ENCODE measurements around the gene KLC1. TPM values are rescaled to one million over a fixed set of nuclear protein-coding genes. Genes with fewer than 3 reads are reported as not detected.
A peak's percentile ranks its signal among the peaks of the same experiment; 100 is the strongest.

Gene KLC1
- total RNA-seq, 1 donor from 2014 or later: 171 TPM

DNA sequence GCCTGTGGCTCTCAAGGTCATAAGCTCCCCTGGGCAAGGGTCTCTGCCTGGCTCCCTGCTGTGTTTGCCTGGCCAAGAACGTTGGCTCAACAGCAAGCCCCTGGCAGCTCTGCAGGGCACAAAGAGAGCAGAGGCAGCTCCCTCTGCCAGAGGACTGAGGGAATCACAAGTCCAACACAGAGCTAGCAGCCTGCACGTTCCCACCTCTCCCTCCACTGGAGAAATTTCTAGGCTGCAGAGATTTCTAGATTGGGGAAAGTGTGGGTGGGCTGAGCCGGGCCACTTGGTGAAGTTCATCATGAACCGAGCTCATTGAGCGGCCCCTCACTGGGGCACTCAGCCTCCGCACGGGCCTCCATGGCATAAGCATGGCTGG, 106.4 kb downstream of the KLC1 start:
- Histone ChIP-seq H3K9me3 (no peaks in the 10 kb centered on the region), H3K4me1 (peaks cover 17% of the 10 kb centered on the region), H3K27ac (peak overlapping the region; percentile 31), H3K36me3 (peaks cover 95% of the 10 kb centered on the region), H3K4me3 (no peak overlapping the region), H3K27me3 (ENCODE audit: low read depth) (no peaks in the 10 kb centered on the region)
- ATAC-seq (no peak), DNase-seq (no peak)
- TF ChIP-seq, protein P1, sequence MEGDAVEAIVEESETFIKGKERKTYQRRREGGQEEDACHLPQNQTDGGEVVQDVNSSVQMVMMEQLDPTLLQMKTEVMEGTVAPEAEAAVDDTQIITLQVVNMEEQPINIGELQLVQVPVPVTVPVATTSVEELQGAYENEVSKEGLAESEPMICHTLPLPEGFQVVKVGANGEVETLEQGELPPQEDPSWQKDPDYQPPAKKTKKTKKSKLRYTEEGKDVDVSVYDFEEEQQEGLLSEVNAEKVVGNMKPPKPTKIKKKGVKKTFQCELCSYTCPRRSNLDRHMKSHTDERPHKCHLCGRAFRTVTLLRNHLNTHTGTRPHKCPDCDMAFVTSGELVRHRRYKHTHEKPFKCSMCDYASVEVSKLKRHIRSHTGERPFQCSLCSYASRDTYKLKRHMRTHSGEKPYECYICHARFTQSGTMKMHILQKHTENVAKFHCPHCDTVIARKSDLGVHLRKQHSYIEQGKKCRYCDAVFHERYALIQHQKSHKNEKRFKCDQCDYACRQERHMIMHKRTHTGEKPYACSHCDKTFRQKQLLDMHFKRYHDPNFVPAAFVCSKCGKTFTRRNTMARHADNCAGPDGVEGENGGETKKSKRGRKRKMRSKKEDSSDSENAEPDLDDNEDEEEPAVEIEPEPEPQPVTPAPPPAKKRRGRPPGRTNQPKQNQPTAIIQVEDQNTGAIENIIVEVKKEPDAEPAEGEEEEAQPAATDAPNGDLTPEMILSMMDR (IDR thresholded peaks at IDR 0.05): no peak
- intact Hi-C loops (cut with DNase I): no loop called here

DNA sequence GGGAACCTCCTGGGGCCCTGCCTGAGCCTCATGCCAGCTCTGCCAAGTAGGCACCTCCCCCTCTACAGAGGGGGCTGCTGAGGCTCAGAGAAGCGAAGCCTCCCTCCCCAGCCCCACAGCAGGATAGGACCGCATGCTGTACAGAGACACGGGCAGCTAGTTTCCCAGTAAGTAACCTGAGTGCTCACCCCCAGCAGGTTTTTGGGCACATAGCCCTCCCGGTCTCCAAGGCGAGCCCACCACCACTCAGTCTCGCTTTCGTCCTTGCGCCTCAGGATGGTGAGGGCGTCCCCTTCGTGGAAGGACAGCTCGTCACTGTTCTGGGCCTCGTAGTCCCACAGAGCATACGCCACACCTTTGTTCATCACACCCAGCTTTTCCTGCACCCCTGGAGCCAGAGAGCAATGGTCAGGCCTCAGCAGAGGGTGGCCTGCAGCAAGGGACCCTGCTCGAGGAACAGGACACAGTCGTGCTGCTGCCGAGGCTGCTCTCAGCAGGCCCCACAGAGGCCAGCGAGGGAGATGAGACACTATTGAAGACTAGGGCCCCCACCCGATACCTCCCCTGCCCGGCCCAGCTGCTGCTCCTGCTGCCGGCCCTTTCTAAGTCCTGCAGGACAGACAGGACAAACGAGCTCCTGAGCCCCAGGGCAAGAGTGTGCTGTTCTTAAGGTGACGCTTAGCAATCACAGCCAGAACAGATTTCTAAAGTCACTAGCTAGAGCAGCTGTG, 107.0 kb downstream of the KLC1 start:
- H3K36me3 ChIP-seq: peaks cover 95% of the 10 kb centered on the region
- ATAC-seq: no peak

DNA sequence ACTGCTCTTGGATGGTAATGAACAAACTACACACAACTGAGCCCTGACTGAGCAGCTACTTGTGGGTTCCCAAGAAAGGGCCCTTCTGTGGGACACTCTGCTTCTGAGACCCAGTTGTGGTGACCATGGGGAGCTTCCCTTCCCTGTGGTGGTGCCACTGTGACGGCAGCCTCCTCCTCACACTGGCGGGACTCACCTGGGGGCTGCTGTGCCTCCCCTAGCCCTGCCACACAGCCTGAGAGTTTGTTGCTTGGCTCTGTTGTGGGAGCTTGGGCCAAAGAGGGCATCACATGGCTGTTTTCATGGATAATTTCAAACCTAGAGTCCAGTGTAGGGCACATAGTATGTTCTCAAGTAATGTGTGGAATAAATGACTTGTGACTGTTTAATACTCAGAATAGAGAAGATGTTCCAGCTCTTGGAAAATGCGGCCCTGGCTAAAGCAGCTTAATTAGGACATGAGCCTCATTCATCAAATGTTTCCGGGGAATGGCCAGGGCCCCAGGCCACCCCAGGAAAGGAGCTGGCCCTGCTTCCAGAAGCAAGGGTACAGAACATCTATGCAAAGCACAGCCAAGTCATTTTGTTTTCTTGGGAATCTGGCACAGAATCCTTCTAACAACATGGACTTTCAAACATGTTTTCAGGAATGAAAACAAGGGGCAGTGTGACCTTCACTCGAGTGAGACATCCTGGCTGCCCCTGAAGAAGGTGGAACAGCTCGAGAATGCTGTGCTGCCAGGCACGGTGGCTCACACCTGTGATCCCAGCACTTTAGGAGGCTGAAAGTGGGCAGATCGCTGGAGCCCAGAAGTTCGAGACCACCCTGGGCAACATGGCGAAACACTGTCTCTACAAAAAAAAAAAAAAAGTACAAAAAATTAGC, 107.8 kb downstream of the KLC1 start:
- H3K4me1 ChIP-seq: peaks cover 17% of the 10 kb centered on the region
- ATAC-seq: no peak
- peaks cover 98% of the 10 kb centered on the region for H3K36me3 ChIP-seq
- no peaks in the 10 kb centered on the region for H3K27me3 ChIP-seq (ENCODE audit: low read depth)
- TF ChIP-seq, protein P1 (IDR thresholded peaks at IDR 0.05): no peak
- peak overlapping the region; percentile 18 for H3K27ac ChIP-seq
- intact Hi-C loops (cut with DNase I): no loop called here
- no peak overlapping the region for H3K4me3 ChIP-seq
- no peaks in the 10 kb centered on the region for H3K9me3 ChIP-seq
- peak; percentile 39 for DNase-seq

More for the DNA sequence above, 107.0 kb downstream of the KLC1 start:
- TF ChIP-seq, protein P1 (IDR thresholded peaks at IDR 0.05): no peak
- intact Hi-C loops (cut with DNase I): no loop called here
- Histone ChIP-seq H3K27ac (peak overlapping the region; percentile 31), H3K9me3 (no peaks in the 10 kb centered on the region), H3K4me1 (peaks cover 17% of the 10 kb centered on the region), H3K4me3 (no peak overlapping the region), H3K27me3 (ENCODE audit: low read depth) (no peaks in the 10 kb centered on the region)
- peak; percentile 39 for DNase-seq

DNA sequence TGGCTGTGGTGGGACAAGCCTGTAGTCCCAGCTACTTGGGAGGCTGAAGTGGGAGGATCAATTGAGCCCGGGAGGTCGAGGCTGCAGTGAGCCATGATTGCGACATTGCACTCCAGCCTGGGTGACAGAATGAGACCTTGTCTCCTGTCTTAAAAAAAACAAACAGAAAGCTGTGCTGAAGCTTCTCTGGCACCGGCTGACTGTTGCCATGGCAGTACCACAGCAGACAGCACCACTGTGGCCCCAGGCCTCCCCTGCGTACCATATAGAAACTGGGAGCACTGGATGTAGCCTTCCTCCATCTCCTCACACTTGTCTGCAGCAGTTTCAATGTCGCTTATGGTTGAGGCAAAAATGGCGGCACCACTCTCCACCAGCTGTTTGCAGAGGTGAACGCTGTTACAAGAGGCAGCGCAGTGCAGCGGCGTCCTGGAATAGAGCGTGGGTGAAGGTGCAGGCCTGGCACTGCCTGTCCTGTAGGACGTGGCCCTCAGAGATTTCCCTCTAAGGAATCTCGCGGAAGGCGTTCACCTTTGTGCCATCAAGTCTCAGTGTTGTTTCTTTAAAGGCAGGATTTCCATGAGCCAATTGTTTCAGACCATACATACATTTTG, 108.5 kb downstream of the KLC1 start:
- Histone ChIP-seq H3K9me3 (no peaks in the 10 kb centered on the region), H3K36me3 (peaks cover 99% of the 10 kb centered on the region), H3K4me3 (no peak overlapping the region), H3K4me1 (peaks cover 17% of the 10 kb centered on the region), H3K27ac (peak overlapping the region; percentile 18), H3K27me3 (ENCODE audit: low read depth) (no peaks in the 10 kb centered on the region)
- intact Hi-C loops (cut with DNase I): no loop called here
- no peak for ATAC-seq
- TF ChIP-seq, protein P1 (IDR thresholded peaks at IDR 0.05): no peak
- DNase-seq: peak; percentile 30

DNA sequence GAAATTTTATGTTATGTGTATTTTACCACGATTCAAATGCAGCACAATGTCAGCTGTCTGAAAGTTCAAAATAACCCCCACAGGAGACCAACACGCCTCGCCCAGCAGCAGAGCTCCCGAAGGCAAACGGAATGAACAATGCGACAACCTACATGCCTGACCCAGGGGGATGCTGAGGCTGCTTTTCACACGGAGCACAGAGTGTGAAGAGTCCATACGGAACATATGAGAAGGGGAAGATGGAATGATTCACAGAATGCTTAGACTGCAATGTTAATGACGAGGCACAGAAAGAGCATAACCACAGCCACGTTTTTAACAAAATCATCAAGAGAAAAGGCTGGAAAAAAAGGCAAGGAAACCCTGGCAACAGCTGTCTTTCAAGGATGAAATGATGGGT, 109.2 kb downstream of the KLC1 start:
- ATAC-seq (no peak), DNase-seq (no peak)
- Histone ChIP-seq H3K27me3 (ENCODE audit: low read depth) (no peaks in the 10 kb centered on the region), H3K36me3 (peaks cover 99% of the 10 kb centered on the region), H3K9me3 (no peaks in the 10 kb centered on the region), H3K4me3 (no peak overlapping the region), H3K27ac (no peak overlapping the region), H3K4me1 (peaks cover 17% of the 10 kb centered on the region)
- intact Hi-C loops (cut with DNase I): no loop called here
- TF ChIP-seq, protein P1 (IDR thresholded peaks at IDR 0.05): no peak

Data from lower lobe of right lung (tissue), 2 donors.